HepG2 (cell line): Measurements from ENCODE around the gene PLBD2. TPM values are rescaled to one million over a fixed set of nuclear protein-coding genes. Genes with fewer than 3 reads are reported as not detected.

ENCODE experiments used
- ATAC-seq: fragments of 200-7000 bp; cut with Tn5 transposase; 3 replicates; pipeline ENCODE4 v1.9.1; 2020; ENCODE audit warnings: mild to moderate bottlenecking, moderate library complexity
- BruUV-seq: library from RNA; stranded (reverse); fragments of 400-500 nt; replicated peaks from 2 replicates; lab custom pipeline; 2021; lab: Mats Ljungman, UMichigan
- CTCF ChIA-PET: fragments of 300-600 bp; formaldehyde crosslinking; extraction: SDS; loops from one replicate; lab custom pipeline; 2021; ENCODE audit warnings: low total read pairs, inconsistent platforms, low intra/inter-chr PET ratio; lab: Yijun Ruan, JAX
- POLR2A ChIA-PET: fragments of 350-600 bp; sonication (Branson Sonifier 250); formaldehyde crosslinking; loops from one replicate; lab custom pipeline; 2020; ENCODE audit warnings: antibody characterized with exemption, inconsistent platforms; lab: Yijun Ruan, JAX
- DNase-seq: peaks from one replicate; pipeline ENCODE4 v3.0.0-alpha.2; 2015; ENCODE audit warnings: low spot score
- FAIRE-seq: peaks from 3 replicates; lab custom pipeline; 2011; peaks lifted over from hg19 to GRCh38; lab: Jason Lieb, UNC
- H2AFZ ChIP-seq: one replicate; pipeline ENCODE4 v1.6.1; 2011; ENCODE audit warnings: low read length, inconsistent platforms
- H3K27ac ChIP-seq: fragments of 300-600 bp; 3 replicates; pipeline ENCODE4 v1.8.0; 2011; ENCODE audit warnings: mixed run types, mild to moderate bottlenecking, mixed read lengths, low read length, inconsistent platforms; ENCODE audit not compliant: insufficient read depth; ENCODE audit errors: extremely low read length
- H3K27me3 ChIP-seq, 2 experiments: fragments of 200-600 bp in 1 of 2; 2 replicates in 1 of 2; 3 replicates in 1 of 2; pipeline versions ENCODE4 v1.6.0 to v1.8.0; 2011; ENCODE audit warnings: low read length in 2 of 2, mild to moderate bottlenecking in 2 of 2, moderate library complexity in 2 of 2, inconsistent platforms in 1 of 2; ENCODE audit not compliant: insufficient read depth in 2 of 2, control insufficient read depth in 1 of 2
- H3K36me3 ChIP-seq, 2 experiments: fragments of 200-600 bp in 1 of 2; replicated peaks in 1 of 2; 2 replicates in 1 of 2; 3 replicates in 1 of 2; pipeline versions ENCODE4 v1.5.1 to v1.8.0; 2011; ENCODE audit warnings: low read length in 2 of 2, inconsistent platforms in 1 of 2; ENCODE audit not compliant: insufficient read depth in 2 of 2, control insufficient read depth in 1 of 2
- H3K4me1 ChIP-seq: 2 replicates; pipeline ENCODE4 v1.5.1; 2012; ENCODE audit warnings: low read length, inconsistent platforms; ENCODE audit not compliant: insufficient read depth
- H3K4me2 ChIP-seq: 2 replicates; pipeline ENCODE4 v1.6.0; 2011; ENCODE audit warnings: low read depth, low read length, inconsistent platforms
- H3K4me3 ChIP-seq, 3 experiments: fragments of 200-600 bp in 1 of 3; sonication (generic), shearing (Covaris generic) in 1 of 3; replicated peaks in 1 of 3; 2 replicates each; pipeline ENCODE4 v1.5.1; 2011 to 2016; ENCODE audit warnings: low read length in 3 of 3, inconsistent platforms in 2 of 3, low read depth in 2 of 3, mild to moderate bottlenecking in 2 of 3, control low read depth in 1 of 3, mixed read lengths in 1 of 3; ENCODE audit not compliant: insufficient read depth in 1 of 3
- H3K79me2 ChIP-seq: one replicate; pipeline ENCODE4 v1.6.1; 2011; ENCODE audit warnings: low read length, inconsistent platforms; ENCODE audit not compliant: insufficient read depth
- H3K9ac ChIP-seq: 2 replicates; pipeline ENCODE4 v1.6.0; 2011; ENCODE audit warnings: mild to moderate bottlenecking, low read depth, low read length, inconsistent platforms; ENCODE audit not compliant: insufficient read depth
- H3K9me3 ChIP-seq: 2 replicates; pipeline ENCODE4 v1.5.1; 2012; ENCODE audit warnings: mild to moderate bottlenecking, low read length
- H4K20me1 ChIP-seq: 2 replicates; pipeline ENCODE4 v1.6.0; 2011; ENCODE audit warnings: inconsistent platforms, mild to moderate bottlenecking, low read length, moderate library complexity; ENCODE audit not compliant: insufficient read depth
- HDAC1 ChIP-seq: sonication (generic); formaldehyde crosslinking; IDR thresholded peaks from 2 replicates; pipeline ENCODE4 v1.5.1; 2020; ENCODE audit warnings: mild to moderate bottlenecking, missing genetic modification reagents
- KLF13 ChIP-seq: sonication (generic); formaldehyde crosslinking; IDR thresholded peaks from 2 replicates; pipeline ENCODE4 v1.4.0; 2020; ENCODE audit warnings: mild to moderate bottlenecking, missing genetic modification reagents
- PCBP2 ChIP-seq: fragments of 200-400 bp; formaldehyde crosslinking; optimal IDR thresholded peaks from 2 replicates; pipeline ENCODE3; 2018; ENCODE audit warnings: low read length, low read depth; ENCODE audit not compliant: poor library complexity, severe bottlenecking
- ZNF280B ChIP-seq: sonication (generic); formaldehyde crosslinking; IDR thresholded peaks from 2 replicates; pipeline ENCODE4 v1.5.0; 2020; ENCODE audit warnings: missing genetic modification reagents, mild to moderate bottlenecking, borderline replicate concordance
- ZNF558 ChIP-seq: sonication (generic); formaldehyde crosslinking; IDR thresholded peaks from 2 replicates; pipeline ENCODE4 v1.9.0; 2022; ENCODE audit warnings: mild to moderate bottlenecking, missing genetic modification reagents, borderline replicate concordance
- WGBS: methylation state at CpG from one replicate; pipeline ENCODE4 v1.1.6; 2017; ENCODE audit warnings: low lambda C conversion rate; 5-methylcytosine and 5-hydroxymethylcytosine counted together
- in situ Hi-C: cut with HindIII; loops from 2 replicates; pipeline ENCODE4 v1.10.0; 2017; ENCODE audit warnings: low pct_unique_long_range_greater_than_20kb; ENCODE audit not compliant: extremely low pct_ligation_motif_present
- intact Hi-C: fragments of 100-400 bp; cut with micrococcal nuclease; formaldehyde crosslinking; loops from one replicate; pipeline ENCODE4 v1.10.0; 2022; ENCODE audit not compliant: unreplicated experiment
- polyA plus RNA-seq, 8 experiments: library from polyadenylated mRNA; depleted of rRNA in 3 of 8; stranded (reverse) in 7 of 8; unstranded in 1 of 8; fragments of >200 nt; fragmentation: Illumina TruSeq in 4 of 8; extraction: Trizol in 4 of 8; gene quantifications; 2 replicates each; pipeline versions ENCODE4 v1.2.1 to v1.2.3, GENCODE V29; 2011 to 2016; ENCODE audit warnings: low read depth in 4 of 8, missing spikeins in 1 of 8, mixed read lengths in 1 of 8; ENCODE audit not compliant: insufficient read depth in 1 of 8
- total RNA-seq, 5 experiments: library from RNA; depleted of rRNA; stranded (reverse); fragments of >200 nt; fragmentation: Illumina TruSeq; extraction: Trizol; gene quantifications; 2 replicates each; pipeline ENCODE4 v1.2.3, GENCODE V29; 2016; ENCODE audit warnings: low read depth in 1 of 5

Gene PLBD2
- total and polyA plus RNA-seq, 2 of the 13 experiments (the other 11 are each of a cell fraction or from before 2014, with no cell fraction given) = 6.7 to 8.5 TPM

GRCh38 chr12:113391650-113392337 is 33.4 kb downstream of the PLBD2 start:
- Histone ChIP-seq H3K4me3 (no peak overlapping the region), H3K4me1 (0 out of 2 replicates have a peak, but pooled peaks cover 9% of the 10 kb centered on the region), H4K20me1 (no peaks in the 10 kb centered on the region; the same call in 1 of the 2 replicates), H3K36me3 (0 out of 5 replicates have a peak, but pooled peaks cover under 1 to 1% of the 10 kb centered on the region in 2 experiments), H3K27me3 (0 out of 5 replicates have a peak, but pooled peaks cover 0 to under 1% of the 10 kb centered on the region in 2 experiments), H3K27ac (no peak overlapping the region), H2AFZ (no peak overlapping the region), H3K4me2 (no peak overlapping the region), H3K79me2 (no peaks in the 10 kb centered on the region), H3K9me3 (no peaks in the 10 kb centered on the region), H3K9ac (no peak overlapping the region)
- 83% methylated on average over 9 of the region's 9 CpGs for WGBS
- no TSS peak for BruUV-seq
- DNase-seq = no peak
- ChIA-PET CTCF (no interaction called here), POLR2A (no interaction called here)
- FAIRE-seq = no peak
- ATAC-seq = no peak
- intact Hi-C loops = no loop called here
- in situ Hi-C loops = no loop called here
- no peak for TF ChIP-seq HDAC1
- TF ChIP-seq PCBP2 = no peak
- TF ChIP-seq KLF13 (CRISPR knock-in tag) = no peak
- TF ChIP-seq, all 625 proteins: peak for 0

DNA sequence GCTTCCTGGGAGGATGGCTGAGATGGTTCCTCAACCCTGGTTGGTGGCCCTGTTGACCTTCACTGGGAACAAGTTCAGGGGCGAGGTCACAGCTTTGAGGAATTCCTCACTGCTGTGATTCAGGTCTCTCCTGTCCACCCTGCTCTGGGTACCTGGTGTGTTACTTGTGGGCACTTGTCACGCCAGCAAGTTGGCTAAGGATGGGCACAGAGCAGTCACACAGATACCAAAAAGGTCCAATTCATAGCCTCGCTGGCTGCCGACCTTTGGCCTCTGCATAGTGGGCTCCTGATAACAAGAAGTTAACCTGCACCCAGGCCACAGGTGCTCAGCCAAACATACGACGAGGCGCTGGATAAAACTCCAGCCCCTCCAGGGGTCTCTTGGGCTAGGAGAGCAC is 34.1 kb downstream of the PLBD2 start:
- no peaks in the 10 kb centered on the region for H3K79me2 ChIP-seq
- TF ChIP-seq ZNF558 (CRISPR knock-in tag) (0 out of 2 replicates have a peak, but pooled peaks have one; percentile 28), ZNF280B (CRISPR knock-in tag) (no peak)
- FAIRE-seq (no peak), ATAC-seq (no peak; the same call in 2 of the 3 replicates), DNase-seq (no peak)
- WGBS = 66% methylated on average over 2 of the region's 7 CpGs
- H2AFZ ChIP-seq = no peak overlapping the region
- intact Hi-C loops (no loop called here), in situ Hi-C loops (no loop called here)
- H3K9ac ChIP-seq = no peak overlapping the region
- no peak overlapping the region for H3K4me2 ChIP-seq
- no TSS peak for BruUV-seq
- H4K20me1 ChIP-seq = no peaks in the 10 kb centered on the region; the same call in 1 of the 2 replicates
- 0 out of 5 replicates have a peak, but pooled peaks cover 0 to 1% of the 10 kb centered on the region in 2 experiments for H3K36me3 ChIP-seq
- H3K27me3 ChIP-seq = peaks cover under 1 to 3% of the 10 kb centered on the region in 2 experiments; a peak in 1 of 5 replicates
- POLR2A ChIA-PET = no interaction called here
- H3K27ac ChIP-seq = no peak overlapping the region
- H3K4me3 ChIP-seq = no peak overlapping the region
- CTCF ChIA-PET = no interaction called here
- H3K9me3 ChIP-seq = no peaks in the 10 kb centered on the region
- 0 out of 2 replicates have a peak, but pooled peaks cover 9% of the 10 kb centered on the region for H3K4me1 ChIP-seq
